HG02943 (cell line): ENCODE results near the gene RBBP4.
"Not testable (repeated sequence)": the region's sequence is repeated elsewhere in the genome, so short reads cannot be mapped to it uniquely, and the experiment has no call there.

Experiments
- ATAC-seq: cut with Tn5 transposase; IDR thresholded peaks from one replicate; pipeline ENCODE4 v1.9.1; 2021; ENCODE audit warnings: mild to moderate bottlenecking, low read depth, moderate library complexity; ENCODE audit not compliant: unreplicated experiment

Gene RBBP4

DNA sequence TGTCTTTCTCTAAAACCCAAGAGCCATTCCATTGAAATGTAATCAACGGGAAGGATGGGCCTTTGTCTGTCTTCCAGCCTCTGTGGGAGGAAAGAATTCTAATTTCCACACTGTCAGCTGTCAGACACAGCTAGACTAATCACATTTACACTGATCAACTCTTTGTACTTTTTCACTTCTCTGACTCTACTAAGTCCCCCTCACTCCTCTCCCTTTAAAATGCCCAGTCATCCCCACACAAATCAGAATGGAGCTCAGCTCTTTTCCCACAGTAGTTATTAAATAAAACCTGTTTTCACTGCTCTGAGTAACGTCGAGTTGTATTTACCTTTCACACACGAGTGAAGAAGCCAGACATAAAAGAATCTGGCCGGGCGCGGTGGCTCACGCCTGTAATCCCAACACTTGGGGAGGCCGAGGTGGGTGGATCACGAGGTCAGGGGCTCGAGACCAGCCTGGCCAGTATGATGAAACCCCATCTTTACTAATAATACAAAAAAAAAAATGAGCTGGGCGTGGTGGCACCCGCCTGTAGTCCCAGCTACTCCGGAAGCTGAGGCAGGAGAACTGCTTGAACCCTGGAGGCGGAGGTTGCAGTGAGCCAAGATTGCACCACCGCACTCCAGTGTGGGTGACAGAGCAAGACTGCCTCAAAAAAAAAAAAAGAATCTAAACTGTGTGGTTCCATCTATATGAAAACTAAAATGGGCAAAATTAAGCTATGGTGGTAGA is 13.9 kb upstream of the RBBP4 start:
- ATAC-seq = no peak

DNA sequence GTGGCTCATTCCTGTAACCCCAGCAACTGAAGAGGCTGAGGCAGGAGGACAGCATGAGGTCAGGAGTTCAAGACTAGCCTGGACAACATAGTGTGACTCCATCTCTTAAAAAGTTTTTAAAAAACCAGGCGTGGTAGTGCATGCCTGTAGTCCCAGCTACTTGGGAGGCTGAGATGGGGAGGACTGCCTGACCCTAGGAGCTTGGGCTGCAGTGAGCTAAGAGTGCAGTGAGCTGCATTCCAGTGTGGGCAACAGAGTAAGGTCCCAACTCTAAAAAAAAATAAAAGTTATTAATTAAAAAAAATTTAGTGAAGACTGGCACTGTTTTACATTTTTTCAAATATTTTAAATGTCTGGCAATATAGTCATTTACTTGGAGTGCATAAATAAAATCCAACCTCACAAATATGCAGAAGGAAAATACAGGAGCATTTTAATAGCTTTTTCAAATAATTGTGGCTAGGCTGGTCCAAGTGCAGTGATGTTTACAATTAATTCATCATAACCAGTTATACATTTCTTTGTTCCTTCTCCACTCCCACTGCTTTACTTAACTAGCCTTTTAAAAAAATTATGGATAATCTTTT is 11.4 kb upstream of the RBBP4 start:
- ATAC-seq = no peak

- ATAC-seq = not testable (repeated sequence)
Observed at GRCh38 chr1:32642292-32642827, 8.6 kb upstream of the RBBP4 start.

DNA sequence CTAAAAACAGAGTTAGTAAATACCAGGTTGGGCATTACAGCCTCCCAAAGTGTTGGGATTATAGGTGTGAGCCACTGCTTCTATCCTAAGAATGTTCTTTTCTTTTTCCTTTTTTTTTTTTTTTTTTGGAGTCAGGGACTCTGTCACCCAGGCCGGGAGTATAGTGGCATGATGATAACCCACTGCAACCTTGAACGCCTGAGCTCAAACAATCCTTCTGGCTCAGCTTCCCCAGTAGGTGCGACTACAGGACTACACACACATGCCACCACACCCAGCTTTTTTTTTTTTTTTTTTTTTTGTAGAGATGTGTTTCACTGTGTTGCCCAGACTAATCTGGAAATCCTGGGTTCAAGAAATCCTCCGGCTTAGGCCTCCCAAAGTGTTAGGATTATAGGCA is 6.6 kb upstream of the RBBP4 start:
- no peak for ATAC-seq

- ATAC-seq = no peak
Observed at GRCh38 chr1:32647308-32648134, 3.5 kb upstream of the RBBP4 start.

DNA sequence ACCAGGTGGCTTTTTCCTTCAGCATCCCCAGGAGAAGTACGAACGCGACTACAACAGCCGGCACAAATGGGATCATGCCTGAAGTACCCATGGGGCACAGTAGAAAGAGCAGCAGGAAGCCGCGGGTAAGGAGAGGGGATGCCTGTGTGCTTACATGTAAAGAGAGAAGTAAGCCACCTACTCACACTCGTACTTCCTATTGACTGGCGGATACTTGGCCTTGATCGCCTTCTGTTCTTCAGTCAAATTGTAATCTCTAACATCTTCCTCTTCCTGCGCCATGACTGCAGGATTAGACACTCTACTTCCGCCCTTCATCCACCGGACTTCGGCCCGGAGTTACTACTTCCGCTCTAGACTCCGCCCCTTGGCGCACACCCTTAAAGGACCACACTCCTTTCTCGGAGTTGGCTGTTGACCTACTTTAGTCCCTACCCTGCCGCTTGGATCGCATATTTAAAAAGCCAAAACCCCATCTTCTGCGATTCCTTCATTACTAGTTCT is 708 bp upstream of the RBBP4 start, which contains the start of gene ZBTB8OS:
Gene ZBTB8OS, minus strand, starts transcription at position 303 of the 504 bp plus-strand sequence. Its CDS starts 21 bp downstream, at position 282.
- peak; percentile 57 for ATAC-seq

DNA sequence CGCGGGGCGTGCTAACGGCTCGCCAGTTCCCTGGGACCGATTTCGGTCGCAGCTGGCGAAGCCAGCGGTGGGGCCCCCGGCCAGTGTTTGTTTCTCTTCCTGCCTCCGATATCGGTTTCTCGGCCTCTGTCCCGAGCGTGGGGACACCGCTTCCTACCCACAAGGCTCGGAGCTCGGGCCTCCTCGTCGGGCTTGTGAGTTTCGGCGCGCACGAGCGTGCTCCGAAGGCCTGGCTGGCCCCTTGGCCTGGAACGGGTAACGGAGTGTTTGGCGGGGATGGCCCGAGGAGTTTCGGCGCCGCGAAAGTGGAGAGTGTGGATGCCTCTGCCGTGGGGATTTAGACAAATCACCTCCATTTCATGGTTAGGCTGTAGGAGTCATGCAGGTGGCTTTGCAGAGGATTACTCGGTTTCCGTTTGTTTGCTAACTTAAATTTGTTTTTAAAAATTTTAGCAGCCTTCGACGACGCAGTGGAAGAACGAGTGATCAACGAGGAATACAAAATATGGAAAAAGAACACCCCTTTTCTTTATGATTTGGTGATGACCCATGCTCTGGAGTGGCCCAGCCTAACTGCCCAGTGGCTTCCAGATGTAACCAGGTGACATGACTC is 559 bp downstream of the RBBP4 start:
- ATAC-seq = peak; percentile 24

GRCh38 chr1:32652244-32652962 is 1.4 kb downstream of the RBBP4 start:
- no peak for ATAC-seq

DNA sequence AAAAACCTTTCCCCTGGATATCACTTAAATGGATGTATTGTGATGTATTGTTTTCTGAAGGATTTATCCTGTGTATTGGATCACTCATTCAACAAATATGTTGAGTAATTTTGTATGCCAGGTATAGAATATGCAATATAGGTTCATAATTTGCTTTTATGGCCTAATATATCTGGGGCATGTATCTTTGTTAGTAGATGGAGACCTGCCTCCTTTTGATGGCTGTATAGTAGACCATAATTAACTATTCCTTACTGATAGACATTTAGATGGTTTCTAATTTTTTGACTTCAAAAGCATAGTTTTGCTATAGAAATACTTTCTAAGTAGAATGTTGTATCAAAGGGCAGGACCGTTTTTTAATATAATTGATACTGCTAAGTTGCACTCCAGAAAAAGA is 8.6 kb downstream of the RBBP4 start:
- ATAC-seq = no peak

DNA sequence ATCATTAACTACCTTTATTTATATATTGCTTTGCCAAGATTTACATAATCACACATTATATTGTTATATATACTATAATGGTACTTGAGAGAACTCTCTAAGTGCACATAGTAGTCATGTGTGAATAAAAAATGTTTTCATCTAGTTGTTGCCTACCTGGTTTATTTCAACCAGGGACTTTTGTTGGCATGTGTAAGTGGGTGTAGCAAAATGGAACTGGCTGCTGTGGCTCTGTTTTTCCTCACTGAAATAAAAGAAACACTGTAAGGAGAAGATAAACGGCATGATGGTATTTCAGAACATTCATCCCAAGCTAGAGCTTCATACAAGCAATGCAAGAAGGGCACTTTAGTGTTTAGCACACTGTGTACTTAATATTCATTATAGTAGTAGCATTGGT is 14.9 kb downstream of the RBBP4 start:
- ATAC-seq = no peak

- ATAC-seq = no peak
Observed at GRCh38 chr1:32666901-32667566, 16.0 kb downstream of the RBBP4 start.

DNA sequence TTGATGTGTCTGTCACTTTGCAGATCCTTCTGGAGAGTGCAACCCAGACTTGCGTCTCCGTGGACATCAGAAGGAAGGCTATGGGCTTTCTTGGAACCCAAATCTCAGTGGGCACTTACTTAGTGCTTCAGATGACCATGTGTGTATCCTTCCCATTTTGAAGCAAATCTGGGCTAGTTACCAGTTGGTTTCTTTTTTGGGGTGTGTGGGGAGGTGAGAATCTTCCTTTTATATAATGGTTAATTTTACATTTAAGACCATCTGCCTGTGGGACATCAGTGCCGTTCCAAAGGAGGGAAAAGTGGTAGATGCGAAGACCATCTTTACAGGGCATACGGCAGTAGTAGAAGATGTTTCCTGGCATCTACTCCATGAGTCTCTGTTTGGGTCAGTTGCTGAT is 17.7 kb downstream of the RBBP4 start:
- ATAC-seq = not testable (repeated sequence)

DNA sequence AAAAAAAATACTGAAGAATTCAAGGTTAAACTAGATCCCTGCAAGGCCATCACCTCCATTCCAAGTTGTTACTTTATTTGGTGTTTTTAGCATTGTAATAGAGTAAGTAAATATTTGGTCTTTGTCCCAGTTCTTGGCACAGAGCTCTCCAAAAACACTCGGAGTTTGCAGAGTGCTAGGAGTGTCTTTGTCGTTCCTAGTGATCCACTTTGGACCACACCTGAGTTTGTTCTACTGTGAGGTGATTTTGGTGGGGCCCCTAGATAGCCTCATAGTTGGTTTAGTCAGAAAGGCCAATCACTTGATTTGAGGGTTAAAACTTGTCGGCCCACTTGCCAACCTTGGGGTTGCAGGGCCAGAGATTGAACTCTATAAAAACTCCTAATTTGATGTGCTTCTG is 25.9 kb downstream of the RBBP4 start:
- no peak for ATAC-seq

DNA sequence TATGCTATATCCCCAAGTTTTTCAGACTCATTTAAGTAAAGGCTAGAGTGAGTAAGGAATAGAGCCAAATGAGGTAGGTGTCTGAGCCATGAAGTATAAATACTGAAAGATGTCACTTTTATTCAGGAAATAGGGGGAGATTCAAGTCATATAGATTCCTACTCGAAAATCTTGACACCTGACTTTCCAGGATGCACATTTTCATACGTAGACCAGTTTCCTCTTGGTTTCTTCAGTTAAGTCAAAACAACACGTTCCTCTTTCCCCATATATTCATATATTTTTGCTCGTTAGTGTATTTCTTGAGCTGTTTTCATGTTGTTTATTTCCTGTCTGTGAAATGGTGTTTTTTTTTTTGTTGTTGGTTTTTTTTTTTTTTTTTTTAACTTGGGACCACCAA is 29.0 kb downstream of the RBBP4 start:
- ATAC-seq = not testable (repeated sequence)

DNA sequence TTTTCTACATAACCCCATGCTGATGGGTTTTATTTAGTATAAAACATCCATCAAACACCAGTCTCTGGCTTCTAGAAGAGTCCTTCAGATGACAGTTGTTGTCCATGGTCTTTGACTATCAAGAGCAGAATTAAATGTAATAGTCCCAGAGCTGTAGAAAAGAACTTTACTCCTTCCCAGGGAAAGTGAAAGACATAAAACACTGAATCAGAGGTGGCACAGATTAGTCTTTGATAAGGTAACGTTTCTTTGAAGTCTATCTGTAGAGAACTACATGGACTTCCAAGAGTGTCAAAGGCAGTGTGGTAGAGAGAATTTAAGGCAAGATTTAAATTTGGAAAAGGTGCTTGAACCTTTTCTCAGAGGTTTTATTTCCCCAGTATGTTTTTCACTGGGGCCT is 29.6 kb downstream of the RBBP4 start:
- no peak for ATAC-seq

- ATAC-seq = no peak
Observed at GRCh38 chr1:32681509-32681908, 30.5 kb downstream of the RBBP4 start.

GRCh38 chr1:32681999-32682398 is 31.0 kb downstream of the RBBP4 start:
- ATAC-seq = no peak

- ATAC-seq = no peak
Observed at GRCh38 chr1:32683397-32683796, 32.4 kb downstream of the RBBP4 start.

DNA sequence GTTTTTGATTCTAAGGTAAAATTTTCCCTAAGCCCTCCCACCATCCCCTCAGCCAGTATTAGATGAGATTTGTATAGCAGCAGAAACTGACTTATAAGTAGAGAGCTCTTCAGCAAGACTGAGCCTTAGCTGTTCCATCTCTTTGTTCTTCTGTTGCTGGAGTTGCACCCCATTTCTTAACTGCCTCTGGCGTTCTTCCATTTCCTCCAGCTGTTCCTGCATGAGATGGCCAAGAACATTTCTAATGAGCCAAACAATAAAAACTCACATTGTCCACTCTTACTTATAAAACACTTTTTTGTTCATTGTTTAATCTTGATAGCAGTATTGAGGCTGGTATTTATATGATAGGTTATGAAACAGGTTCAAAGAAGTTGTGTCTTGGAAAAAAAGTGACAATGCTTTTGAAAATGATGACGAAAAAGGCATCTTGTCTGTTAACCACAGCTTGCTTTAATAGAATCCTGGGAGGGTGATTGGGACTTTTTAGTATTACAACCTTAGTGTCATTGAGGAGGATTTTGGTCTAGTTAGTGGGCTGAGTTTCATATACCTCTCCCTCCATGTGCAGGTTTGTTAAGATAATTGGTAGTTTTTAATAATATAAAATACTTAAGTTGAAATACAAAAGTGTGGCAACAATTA is 33.3 kb downstream of the RBBP4 start:
- ATAC-seq = no peak
